Measurements from ENCODE around the gene PLD4.

PLD4 gene

DNA sequence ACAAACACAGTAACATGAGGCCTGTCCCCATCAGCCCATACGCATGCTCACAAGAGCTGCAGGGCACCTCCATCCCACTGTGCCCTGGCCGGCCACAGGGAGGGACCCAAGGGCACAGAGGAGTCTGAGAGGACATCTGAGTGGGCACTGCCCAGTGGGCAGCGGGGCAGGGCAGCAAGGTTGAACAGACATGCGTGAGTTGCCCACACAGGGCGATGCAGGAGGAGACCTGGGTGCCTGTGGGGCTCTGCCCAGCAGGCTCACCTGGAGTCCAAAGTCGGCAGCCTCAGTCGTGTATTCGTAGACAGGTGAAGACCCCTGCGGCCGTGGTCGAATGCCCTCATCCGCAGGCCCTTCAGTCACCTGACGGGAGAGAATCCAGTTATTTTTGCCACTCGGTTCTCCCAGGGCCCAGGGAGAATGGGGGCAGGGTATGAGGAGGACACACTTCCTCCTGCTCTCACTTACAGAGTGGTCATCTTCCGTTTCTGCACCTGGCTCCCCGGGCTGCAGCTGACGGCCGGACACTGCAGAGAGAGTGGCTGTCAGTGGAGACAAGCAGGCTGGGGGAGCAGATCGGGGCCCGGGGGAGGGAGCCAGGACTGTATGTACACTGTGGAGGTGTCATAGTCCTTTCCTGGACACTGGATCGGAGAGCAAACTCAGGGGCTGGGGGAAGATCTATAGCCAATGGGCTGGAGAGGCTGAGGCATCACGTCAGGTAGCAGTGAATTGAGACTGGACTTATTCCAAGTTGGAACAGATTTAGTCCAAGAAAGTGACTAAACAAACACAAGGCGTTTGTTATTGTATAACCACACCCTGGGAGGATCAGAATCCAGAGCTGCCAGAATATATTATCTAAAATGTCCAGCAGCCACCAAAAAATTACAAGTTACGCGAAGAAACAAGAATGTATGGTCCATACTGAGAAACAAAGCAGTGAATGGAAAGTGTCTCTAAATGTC, 32.8 kb downstream of the PLD4 start:
- DNase-seq = no peak
- TF ChIP-seq GATA1 (IDR thresholded peaks at IDR 0.05; ENCODE audit: low read depth, low read length) (no peak), POLR2A (IDR thresholded peaks at IDR 0.05; ENCODE audit: low read length) (no peak)

- no peak for DNase-seq
- TF ChIP-seq GATA1 (IDR thresholded peaks at IDR 0.05; ENCODE audit: low read depth, low read length) (no peak), POLR2A (IDR thresholded peaks at IDR 0.05; ENCODE audit: low read length) (no peak)
Measured at GRCh38 chr14:104964546-104964945, 39.9 kb downstream of the PLD4 start.

GRCh38 chr14:104965561-104966231, 41.0 kb downstream of the PLD4 start:
- no peak for DNase-seq
- TF ChIP-seq POLR2A (IDR thresholded peaks at IDR 0.05; ENCODE audit: low read length) (no peak), GATA1 (IDR thresholded peaks at IDR 0.05; ENCODE audit: low read depth, low read length) (no peak)

- no peak for TF ChIP-seq GATA1 (IDR thresholded peaks at IDR 0.05; ENCODE audit: low read depth, low read length)
- no peak for TF ChIP-seq POLR2A (IDR thresholded peaks at IDR 0.05; ENCODE audit: low read length)
- DNase-seq = no peak
Measured at GRCh38 chr14:104966261-104966865, 41.7 kb downstream of the PLD4 start.

DNA sequence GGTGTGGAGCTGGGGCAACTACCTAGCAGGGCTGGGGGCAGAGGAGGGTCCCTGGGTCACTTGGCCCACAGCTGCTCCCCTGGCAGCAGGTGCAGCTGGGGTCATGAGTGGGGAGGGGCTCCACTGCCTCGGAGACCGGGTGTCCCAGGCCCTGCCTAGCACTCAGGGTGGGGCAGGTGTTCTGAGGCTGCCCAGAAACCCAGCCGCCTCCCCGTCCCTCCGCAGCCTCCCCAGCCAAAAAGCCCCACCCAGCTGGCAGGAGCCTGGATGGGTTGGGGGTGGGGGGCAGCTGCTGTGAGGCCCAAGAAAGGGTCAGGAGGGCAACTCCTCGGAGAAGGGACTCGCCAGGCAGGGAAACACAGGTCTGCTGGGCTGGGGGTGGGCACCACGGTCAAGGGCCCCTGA, 42.3 kb downstream of the PLD4 start:
- no peak for DNase-seq
- TF ChIP-seq GATA1 (IDR thresholded peaks at IDR 0.05; ENCODE audit: low read depth, low read length) (no peak), POLR2A (IDR thresholded peaks at IDR 0.05; ENCODE audit: low read length) (no peak)

GRCh38 chr14:104967386-104968152, 42.9 kb downstream of the PLD4 start:
- TF ChIP-seq POLR2A (IDR thresholded peaks at IDR 0.05; ENCODE audit: low read length) = no peak
- no peak for TF ChIP-seq GATA1 (IDR thresholded peaks at IDR 0.05; ENCODE audit: low read depth, low read length)
- no peak for DNase-seq

DNA sequence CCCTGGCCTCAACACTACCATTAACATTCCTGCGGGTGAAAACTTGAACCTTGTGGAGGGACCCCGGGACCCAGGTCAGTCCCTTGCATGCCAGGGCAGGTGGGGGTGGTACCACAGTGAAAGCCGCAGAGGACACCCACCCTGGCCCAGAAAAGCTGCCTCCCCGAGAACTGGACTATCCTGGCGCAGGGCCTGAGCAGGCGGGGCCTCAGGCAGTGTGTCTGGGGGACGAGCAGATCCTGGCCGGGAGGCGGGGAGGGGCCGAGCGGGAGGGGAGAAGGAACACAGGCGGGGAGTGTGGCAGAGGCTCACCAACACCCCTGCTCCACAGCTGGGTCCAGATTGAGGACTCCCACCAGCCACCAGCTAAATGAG, 43.5 kb downstream of the PLD4 start:
- no peak for DNase-seq

GRCh38 chr14:104968541-104969401, 44.1 kb downstream of the PLD4 start:
- TF ChIP-seq GATA1 (IDR thresholded peaks at IDR 0.05; ENCODE audit: low read depth, low read length) (no peak), POLR2A (IDR thresholded peaks at IDR 0.05; ENCODE audit: low read length) (no peak)
- no peak for DNase-seq

More for the DNA sequence above, 43.5 kb downstream of the PLD4 start:
- no peak for TF ChIP-seq GATA1 (IDR thresholded peaks at IDR 0.05; ENCODE audit: low read depth, low read length)
- no peak for TF ChIP-seq POLR2A (IDR thresholded peaks at IDR 0.05; ENCODE audit: low read length)

DNA sequence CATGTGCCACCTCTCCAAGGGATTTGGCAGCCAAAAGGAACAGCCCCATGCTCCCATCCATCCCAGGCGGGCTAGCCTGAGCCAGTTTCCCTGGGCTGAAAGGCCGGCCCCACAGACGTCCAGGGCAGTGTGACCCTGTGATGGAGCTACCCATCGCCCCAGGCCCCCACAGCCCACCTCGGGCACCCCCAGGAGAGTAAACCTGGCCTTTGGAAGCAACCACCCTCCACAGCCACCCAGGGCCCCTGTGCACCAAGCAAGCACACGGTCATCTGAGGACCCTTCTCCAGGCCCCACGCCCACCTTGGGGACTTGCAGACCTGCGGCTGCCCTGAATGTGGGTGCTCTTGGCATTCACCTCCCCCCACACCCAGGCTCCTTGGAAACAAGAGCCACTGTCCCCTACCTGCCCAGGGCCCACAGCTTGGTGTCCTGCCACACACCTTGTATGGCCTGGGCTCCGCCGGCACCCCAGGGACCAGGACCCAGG, 45.1 kb downstream of the PLD4 start:
- DNase-seq = no peak

DNA sequence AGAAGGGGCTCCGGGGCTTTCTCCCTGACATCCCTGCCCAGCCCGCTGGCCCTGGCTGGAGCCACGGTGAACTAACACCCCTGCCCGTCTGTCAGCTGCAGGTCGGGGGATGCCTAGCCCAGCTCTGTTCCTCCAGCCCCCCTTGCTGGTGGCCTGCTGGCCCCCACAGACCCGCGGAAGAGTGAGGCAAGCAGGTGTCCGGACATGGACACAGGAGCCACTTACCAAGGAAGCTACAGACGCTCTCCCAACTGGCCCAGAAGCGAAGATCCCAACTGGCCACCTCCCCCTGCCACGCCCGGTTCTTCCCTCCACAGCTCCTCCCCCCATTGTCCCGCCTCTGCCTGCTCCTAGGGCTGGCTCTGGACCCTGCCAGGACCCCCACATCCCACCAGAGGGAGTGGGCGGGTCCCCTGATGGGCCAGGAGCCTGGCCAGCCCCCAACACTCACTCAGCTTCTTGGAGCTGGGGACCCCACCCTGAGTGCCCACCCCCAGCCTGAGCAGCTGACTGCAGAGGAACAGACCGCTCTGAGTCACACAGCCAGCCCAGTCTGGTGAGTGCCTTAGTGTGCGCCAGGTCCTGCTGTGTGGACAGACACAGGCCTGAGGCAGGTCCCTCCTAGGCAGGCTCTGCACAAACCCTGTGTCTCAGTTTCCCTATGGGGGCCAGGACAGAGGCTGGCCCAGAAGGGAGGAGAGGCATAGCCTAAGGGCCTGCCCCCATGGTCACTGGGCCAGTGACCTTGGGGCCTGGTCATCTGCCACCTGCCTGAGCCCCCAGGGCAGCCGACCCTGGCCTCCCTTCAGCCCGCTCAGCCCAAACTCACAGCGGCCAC, 45.8 kb downstream of the PLD4 start:
- TF ChIP-seq POLR2A (IDR thresholded peaks at IDR 0.05; ENCODE audit: low read length) (no peak), GATA1 (IDR thresholded peaks at IDR 0.05; ENCODE audit: low read depth, low read length) (no peak)
- no peak for DNase-seq

More for the DNA sequence above, 45.1 kb downstream of the PLD4 start:
- TF ChIP-seq GATA1 (IDR thresholded peaks at IDR 0.05; ENCODE audit: low read depth, low read length) (no peak), POLR2A (IDR thresholded peaks at IDR 0.05; ENCODE audit: low read length) (no peak)

DNA sequence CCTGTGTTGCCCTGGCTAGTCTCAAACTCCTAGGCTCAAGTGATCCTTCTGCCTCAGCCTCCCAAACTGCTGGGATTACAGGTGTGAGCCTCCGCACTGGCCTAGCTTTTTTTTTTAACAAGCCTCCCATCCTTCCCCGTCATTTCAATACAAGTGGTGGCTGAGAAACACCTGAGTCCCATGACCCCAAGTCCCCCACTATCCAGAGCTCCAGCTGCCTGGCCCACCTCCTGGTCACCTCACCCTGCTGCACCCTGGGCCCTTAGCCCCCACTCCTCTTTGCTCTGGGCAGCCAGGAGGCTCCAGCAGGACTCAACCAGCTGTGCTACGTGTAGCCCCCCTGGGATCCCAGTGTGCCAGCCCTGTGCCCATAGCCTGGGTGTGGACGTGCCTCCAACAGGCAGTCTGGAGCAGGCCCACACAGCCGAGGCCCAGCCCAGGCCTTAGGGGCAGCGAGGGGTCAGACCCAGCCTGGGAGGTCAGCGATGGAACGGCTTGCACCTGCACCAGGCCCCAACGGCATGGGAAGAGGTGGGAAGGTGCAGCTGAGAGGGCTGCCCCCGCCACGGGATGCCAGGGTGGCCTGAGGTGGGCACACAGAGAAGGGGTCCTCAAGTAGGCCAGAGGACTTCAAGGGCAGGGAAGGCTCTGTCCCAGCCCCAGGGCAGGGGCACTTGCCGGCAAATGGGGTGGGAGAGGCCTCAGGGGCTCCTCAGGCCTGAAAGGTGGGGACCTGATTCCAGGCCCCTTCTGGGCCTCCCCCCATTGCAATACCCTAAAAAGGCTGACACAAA, 47.0 kb downstream of the PLD4 start:
- DNase-seq = no peak
- TF ChIP-seq POLR2A (IDR thresholded peaks at IDR 0.05; ENCODE audit: low read length) (no peak), GATA1 (IDR thresholded peaks at IDR 0.05; ENCODE audit: low read depth, low read length) (no peak)

All from erythroblast (primary cell).